Neuronal stem cell (in vitro differentiated cells): ENCODE measurements around the gene BMF.
"Not testable (repeated sequence)": the region's sequence is repeated elsewhere in the genome, so short reads cannot be mapped to it uniquely, and the experiment has no call there.

ENCODE experiments used
- DNase-seq: peaks from one replicate; pipeline ENCODE4 v3.0.0-alpha.2; 2013; ENCODE audit warnings: low spot score
- H2AFZ ChIP-seq: one replicate; pipeline ENCODE4 v1.6.1; 2013; ENCODE audit warnings: mild to moderate bottlenecking, low read length, inconsistent platforms
- H2AK5ac ChIP-seq: 2 replicates; pipeline ENCODE4 v1.6.1; 2013; ENCODE audit warnings: low read depth, mild to moderate bottlenecking, inconsistent platforms, low read length, moderate library complexity, mixed read lengths
- H2BK120ac ChIP-seq: 2 replicates; pipeline ENCODE4 v1.6.1; 2013; ENCODE audit warnings: low read depth, mild to moderate bottlenecking, inconsistent platforms, low read length, moderate library complexity, mixed read lengths
- H2BK12ac ChIP-seq: one replicate; pipeline ENCODE4 v1.6.1; 2013; ENCODE audit warnings: low read length, inconsistent platforms
- H2BK15ac ChIP-seq: 2 replicates; pipeline ENCODE4 v1.6.1; 2013; ENCODE audit warnings: mild to moderate bottlenecking, low read length, inconsistent platforms, mixed read lengths
- H2BK5ac ChIP-seq: one replicate; pipeline ENCODE4 v1.6.1; 2013; ENCODE audit warnings: inconsistent platforms, mild to moderate bottlenecking, low read length, moderate library complexity
- H3K14ac ChIP-seq: one replicate; pipeline ENCODE4 v1.6.1; 2013; ENCODE audit warnings: low read length, inconsistent platforms
- H3K18ac ChIP-seq: 2 replicates; pipeline ENCODE4 v1.6.1; 2013; ENCODE audit warnings: low read length, inconsistent platforms
- H3K23ac ChIP-seq: 2 replicates; pipeline ENCODE4 v1.6.1; 2013; ENCODE audit warnings: low read depth, mild to moderate bottlenecking, mixed read lengths, low read length, inconsistent platforms; ENCODE audit not compliant: poor library complexity
- H3K27ac ChIP-seq: replicated peaks from 3 replicates; pipeline ENCODE4 v1.5.1; 2013; ENCODE audit warnings: low read length, inconsistent platforms
- H3K27me3 ChIP-seq, 3 experiments: 2 replicates each; pipeline ENCODE4 v1.6.1; 2013; ENCODE audit warnings: low read length in 3 of 3, mild to moderate bottlenecking in 2 of 3, inconsistent platforms in 1 of 3, low read depth in 1 of 3, mixed read lengths in 1 of 3, moderate library complexity in 1 of 3; ENCODE audit not compliant: control insufficient read depth in 3 of 3, insufficient read depth in 3 of 3
- H3K36me3 ChIP-seq, 2 donors: replicated peaks in 1 of 2; 2 replicates each; pipeline ENCODE4 v1.6.1; 2013; ENCODE audit warnings: low read length in 2 of 2; ENCODE audit not compliant: control insufficient read depth in 2 of 2, insufficient read depth in 2 of 2
- H3K4ac ChIP-seq: 2 replicates; pipeline ENCODE4 v1.6.1; 2013; ENCODE audit warnings: inconsistent platforms, mild to moderate bottlenecking, low read length, moderate library complexity
- H3K4me1 ChIP-seq, 2 donors: 1 replicate in 1 of 2; 2 replicates in 1 of 2; pipeline ENCODE4 v1.6.1; 2013; ENCODE audit warnings: low read length in 2 of 2, low read depth in 1 of 2; ENCODE audit not compliant: control insufficient read depth in 2 of 2, insufficient read depth in 1 of 2
- H3K4me2 ChIP-seq: one replicate; pipeline ENCODE4 v1.6.1; 2013; ENCODE audit warnings: mild to moderate bottlenecking, low read length, inconsistent platforms; ENCODE audit not compliant: insufficient read depth, poor library complexity, severe bottlenecking
- H3K4me3 ChIP-seq, 2 donors: 2 replicates each; pipeline ENCODE4 v1.5.1; 2013; ENCODE audit warnings: low read length in 2 of 2, mild to moderate bottlenecking in 2 of 2, inconsistent platforms in 1 of 2, moderate library complexity in 1 of 2
- H3K79me1 ChIP-seq: one replicate; pipeline ENCODE4 v1.6.1; 2013; ENCODE audit warnings: low read depth, mild to moderate bottlenecking, inconsistent platforms, low read length, moderate library complexity
- H3K9ac ChIP-seq: one replicate; pipeline ENCODE4 v1.6.1; 2013; ENCODE audit warnings: mild to moderate bottlenecking, low read depth, low read length, inconsistent platforms; ENCODE audit not compliant: poor library complexity
- H3K9me3 ChIP-seq, 2 donors: replicated peaks in 1 of 2; 2 replicates each; pipeline versions ENCODE3 to v1.6.1; 2013; ENCODE audit warnings: low read length in 2 of 2, mild to moderate bottlenecking in 2 of 2, inconsistent platforms in 1 of 2, low read depth in 1 of 2, mixed read lengths in 1 of 2, moderate library complexity in 1 of 2; ENCODE audit not compliant: control insufficient read depth in 2 of 2, insufficient read depth in 1 of 2
- H4K8ac ChIP-seq: one replicate; pipeline ENCODE4 v1.6.1; 2013; ENCODE audit warnings: low read depth, mild to moderate bottlenecking, inconsistent platforms, low read length, moderate library complexity
- H4K91ac ChIP-seq: one replicate; pipeline ENCODE4 v1.6.1; 2013; ENCODE audit warnings: low read length, low read depth, mild to moderate bottlenecking, inconsistent platforms; ENCODE audit not compliant: poor library complexity
- WGBS, 2 donors: extraction: QIAGEN DNeasy Blood & Tissue Kit; methylation state at CpG; one replicate each; pipeline ENCODE4 v1.1.7; 2013; ENCODE audit warnings: missing lambda C conversion rate in 2 of 2, mixed read lengths in 1 of 2; ENCODE audit not compliant: insufficient read length in 2 of 2, insufficient replicate concordance in 1 of 2; ENCODE audit errors: extremely low coverage in 2 of 2; 5-methylcytosine and 5-hydroxymethylcytosine counted together

Gene BMF

DNA sequence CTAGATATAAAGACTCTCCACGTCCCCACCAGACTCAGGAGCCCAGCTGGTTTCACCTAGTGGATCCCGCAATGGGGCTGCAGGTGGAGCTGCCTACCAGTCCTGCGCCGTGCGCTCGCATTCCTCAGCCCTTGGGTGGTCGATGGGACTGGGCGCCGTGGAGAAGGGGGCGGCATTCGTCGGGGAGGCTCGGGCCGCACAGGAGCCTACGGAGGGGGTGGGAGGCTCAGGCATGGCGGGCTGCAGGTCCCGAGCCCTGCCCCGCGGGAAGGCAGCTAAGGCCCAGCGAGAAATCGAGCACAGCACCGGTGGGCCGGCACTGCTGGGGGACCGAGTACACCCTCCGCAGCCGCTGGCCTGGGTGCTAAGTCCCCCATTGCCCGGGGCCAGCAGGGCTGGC is 34.0 kb downstream of the BMF start:
- H4K8ac ChIP-seq, H3K9me3 ChIP-seq, H2BK120ac ChIP-seq, H2BK12ac ChIP-seq, H3K27me3 ChIP-seq, H3K79me1 ChIP-seq, H3K18ac ChIP-seq, H2AK5ac ChIP-seq, H3K23ac ChIP-seq, H3K14ac ChIP-seq, H3K4ac ChIP-seq, H3K4me3 ChIP-seq, H3K4me2 ChIP-seq, H2AFZ ChIP-seq, H3K9ac ChIP-seq, H2BK15ac ChIP-seq, H3K36me3 ChIP-seq, DNase-seq, H2BK5ac ChIP-seq, H3K4me1 ChIP-seq, H3K27ac ChIP-seq, H4K91ac ChIP-seq: not testable (repeated sequence)
- no CpG with 5 or more reads among the region's 27 CpGs for WGBS, 2 donors

- H3K4me3 ChIP-seq, H3K9me3 ChIP-seq, H3K18ac ChIP-seq, H3K36me3 ChIP-seq, H3K23ac ChIP-seq, H3K4ac ChIP-seq, H3K79me1 ChIP-seq, DNase-seq, H3K14ac ChIP-seq, H2AFZ ChIP-seq, H2BK120ac ChIP-seq, H2BK15ac ChIP-seq, H2BK5ac ChIP-seq, H3K4me2 ChIP-seq, H4K8ac ChIP-seq, H2AK5ac ChIP-seq, H3K27ac ChIP-seq, H4K91ac ChIP-seq, H2BK12ac ChIP-seq, H3K9ac ChIP-seq, H3K27me3 ChIP-seq: not testable (repeated sequence)
- no CpG with 5 or more reads among the region's 34 CpGs for WGBS, 2 donors
- peaks cover 9 to 12% of the 10 kb centered on the region in 2 donors for H3K4me1 ChIP-seq
Measured at GRCh38 chr15:40073716-40074490, 34.8 kb downstream of the BMF start.

- H3K4ac ChIP-seq, result no peak overlapping the region
- DNase-seq, result no peak
- peak overlapping the region; percentile 46 for H2AK5ac ChIP-seq
- H2BK12ac ChIP-seq, result peak overlapping the region; percentile 73
- no peaks in the 10 kb centered on the region for H3K27me3 ChIP-seq
- H3K14ac ChIP-seq, result no peak overlapping the region
- peak overlapping the region; percentile 39 for H2BK5ac ChIP-seq
- H4K91ac ChIP-seq, result no peak overlapping the region
- peak overlapping the region; percentile 17 for H3K18ac ChIP-seq
- no peaks in the 10 kb centered on the region for H3K79me1 ChIP-seq
- peak overlapping the region; percentile 65 for H4K8ac ChIP-seq
- H3K36me3 ChIP-seq, result no peaks in the 10 kb centered on the region
- peak overlapping the region; percentile 89 for H2BK15ac ChIP-seq
- H3K4me1 ChIP-seq, result peaks cover 13 to 14% of the 10 kb centered on the region in 2 donors
- peak overlapping the region; percentile 91 for H2BK120ac ChIP-seq
- WGBS, 2 donors, result no CpG with 5 or more reads among the region's 34 CpGs
- H2AFZ ChIP-seq, result no peak overlapping the region
- H3K27ac ChIP-seq, result no peak overlapping the region
- H3K4me3 ChIP-seq, result no peak overlapping the region
- no peak overlapping the region for H3K4me2 ChIP-seq
- peak overlapping the region; percentile 44 for H3K9ac ChIP-seq
- H3K23ac ChIP-seq, result peak overlapping the region; percentile 89
- no peaks in the 10 kb centered on the region for H3K9me3 ChIP-seq
Measured at GRCh38 chr15:40072216-40072990, 36.3 kb downstream of the BMF start.

- H3K4me3 ChIP-seq, result no peak overlapping the region
- H2BK15ac ChIP-seq, result no peak overlapping the region
- H3K18ac ChIP-seq, result no peak overlapping the region
Measured at GRCh38 chr15:40070608-40071218, 38.0 kb downstream of the BMF start.

More at GRCh38 chr15:40070608-40071218, 38.0 kb downstream of the BMF start:
- no peak overlapping the region for H4K91ac ChIP-seq
- no peak overlapping the region for H3K14ac ChIP-seq
- no peak for DNase-seq
- H2BK5ac ChIP-seq, result no peak overlapping the region
- no peak overlapping the region for H3K23ac ChIP-seq
- H3K36me3 ChIP-seq, result no peaks in the 10 kb centered on the region
- H3K9me3 ChIP-seq, result no peaks in the 10 kb centered on the region
- no peak overlapping the region for H3K4ac ChIP-seq
- no peak overlapping the region for H4K8ac ChIP-seq
- H2AFZ ChIP-seq, result peak overlapping the region; percentile 77
- no peak overlapping the region for H2AK5ac ChIP-seq
- H2BK12ac ChIP-seq, result no peak overlapping the region
- H3K9ac ChIP-seq, result no peak overlapping the region
- H3K4me2 ChIP-seq, result no peak overlapping the region
- peaks cover 12 to 19% of the 10 kb centered on the region in 2 donors for H3K4me1 ChIP-seq
- no peak overlapping the region for H3K27ac ChIP-seq
- H3K79me1 ChIP-seq, result no peaks in the 10 kb centered on the region
- H3K27me3 ChIP-seq, result no peaks in the 10 kb centered on the region
- WGBS, 2 donors, result no CpG with 5 or more reads among the region's 8 CpGs
- no peak overlapping the region for H2BK120ac ChIP-seq
